ENCODE measurements around the gene CDC40.
"Not testable (repeated sequence)": the region's sequence is repeated elsewhere in the genome, so short reads cannot be mapped to it uniquely, and the experiment has no call there.

CDC40 gene

GRCh38 chr6:110201151-110201884 lies 21.1 kb downstream of the CDC40 start:
- no peak for DNase-seq

GRCh38 chr6:110207652-110208051 lies 27.4 kb downstream of the CDC40 start:
- no peak for DNase-seq

GRCh38 chr6:110211753-110212152 lies 31.5 kb downstream of the CDC40 start:
- no peak for DNase-seq

GRCh38 chr6:110214338-110214737 lies 34.1 kb downstream of the CDC40 start:
- DNase-seq: no peak

- no peak for DNase-seq
These were observed 35.9 kb downstream of the CDC40 start for GRCh38 chr6:110216140-110216539.

GRCh38 chr6:110217266-110217665 lies 37.0 kb downstream of the CDC40 start:
- no peak for DNase-seq

GRCh38 chr6:110221738-110222137 lies 41.5 kb downstream of the CDC40 start:
- no peak for DNase-seq

GRCh38 chr6:110226261-110226660 lies 46.0 kb downstream of the CDC40 start:
- no peak for DNase-seq

GRCh38 chr6:110232450-110232849 lies 52.2 kb downstream of the CDC40 start:
- peak; percentile 18 for DNase-seq

- no peak for DNase-seq
These were observed 53.6 kb downstream of the CDC40 start for GRCh38 chr6:110233770-110234374.

- DNase-seq: not testable (repeated sequence)
These were observed 55.8 kb downstream of the CDC40 start for GRCh38 chr6:110236007-110236406.

- no peak for DNase-seq
These were observed 59.5 kb downstream of the CDC40 start for GRCh38 chr6:110239526-110240274.

GRCh38 chr6:110244621-110245020 lies 64.4 kb downstream of the CDC40 start:
- DNase-seq: not testable (repeated sequence)

- DNase-seq: no peak
These were observed 66.2 kb downstream of the CDC40 start for GRCh38 chr6:110246378-110246777.

- DNase-seq: no peak
These were observed 66.8 kb downstream of the CDC40 start for GRCh38 chr6:110246900-110247546.

- no peak for DNase-seq
These were observed 69.8 kb downstream of the CDC40 start for GRCh38 chr6:110250058-110250457.

- no peak for DNase-seq
These were observed 70.6 kb downstream of the CDC40 start for GRCh38 chr6:110250838-110251237.

GRCh38 chr6:110255211-110255750 lies 75.1 kb downstream of the CDC40 start:
- no peak for DNase-seq

- DNase-seq: no peak
These were observed 76.1 kb downstream of the CDC40 start for GRCh38 chr6:110256366-110256765.

- no peak for DNase-seq
These were observed 85.0 kb downstream of the CDC40 start for GRCh38 chr6:110265273-110265672.

- no peak for DNase-seq
These were observed 86.8 kb downstream of the CDC40 start for GRCh38 chr6:110266996-110267395.

GRCh38 chr6:110269623-110270022 lies 89.4 kb downstream of the CDC40 start:
- no peak for DNase-seq

- DNase-seq: no peak
These were observed 89.9 kb downstream of the CDC40 start for GRCh38 chr6:110270165-110270564.
